Esophagus squamous epithelium (tissue), 5 donors: ENCODE data around the gene TMOD1. TPM values are rescaled to one million over a fixed set of nuclear protein-coding genes. Genes with fewer than 3 reads are reported as not detected.

ENCODE experiments used
- DNase-seq: peaks from one replicate; lab custom pipeline; 2025; lab: John Stamatoyannopoulos, UW
- H3K27ac ChIP-seq, 4 donors: fragments of 200-600 bp; sonication (generic); one replicate each; pipeline ENCODE4 v1.5.1; 2016 to 2019; ENCODE audit warnings: mild to moderate bottlenecking in 1 of 4
- H3K27me3 ChIP-seq, 4 donors: fragments of 200-600 bp; sonication (generic); 1 replicate in 3 of 4; 2 replicates in 1 of 4; pipeline versions ENCODE4 v1.5.1 to v1.6.0; 2017 to 2021; ENCODE audit warnings: antibody characterized with exemption in 1 of 4
- H3K36me3 ChIP-seq, 3 donors: fragments of 200-600 bp; sonication (generic); one replicate each; pipeline ENCODE4 v1.5.1; 2016 to 2019
- H3K4me1 ChIP-seq, 3 donors: fragments of 200-600 bp; sonication (generic); one replicate each; pipeline ENCODE4 v1.5.1; 2017 to 2019
- H3K4me3 ChIP-seq, 4 donors: fragments of 200-600 bp; sonication (generic); 1 replicate in 3 of 4; 2 replicates in 1 of 4; pipeline ENCODE4 v1.5.1; 2016 to 2019; ENCODE audit warnings: mild to moderate bottlenecking in 2 of 4, moderate library complexity in 1 of 4
- H3K9me3 ChIP-seq, 3 donors: fragments of 200-600 bp; sonication (generic); one replicate each; pipeline ENCODE4 v1.5.1; 2016 to 2019
- CTCF ChIP-seq, 6 experiments: fragments of 450-650 bp in 4 of 6; fragments of 200-600 bp in 2 of 6; sonication (generic) in 2 of 6; IDR thresholded peaks; one replicate each; pipeline ENCODE4 v1.5.1; 2016 to 2019; ENCODE audit warnings: antibody characterized with exemption in 6 of 6, mild to moderate bottlenecking in 4 of 6, moderate library complexity in 4 of 6
- POLR2A ChIP-seq, 4 donors: fragments of 450-650 bp; IDR thresholded peaks; one replicate each; pipeline ENCODE4 v1.6.1; 2017; ENCODE audit warnings: antibody characterized with exemption in 4 of 4, mild to moderate bottlenecking in 4 of 4, moderate library complexity in 3 of 4
- WGBS, 2 donors: methylation state at CpG; one replicate each; pipeline ENCODE4 v1.1.5; 2018; 5-methylcytosine and 5-hydroxymethylcytosine counted together
- intact Hi-C: fragments of 100-400 bp; cut with DNase I; formaldehyde crosslinking; loops from one replicate; pipeline ENCODE4 v1.15.0; 2022
- total RNA-seq, 4 donors: library from RNA; depleted of rRNA; stranded (reverse); fragments of >200 nt; gene quantifications; one replicate each; pipeline ENCODE4 v1.1.0, GENCODE V29; 2016
- donor health status: DM: yes; HTN: yes; CAD: no.

The TMOD1 gene
- total RNA-seq, 4 donors from 2014 or later: 0.15 to 13.4 (median 2.4) TPM

DNA sequence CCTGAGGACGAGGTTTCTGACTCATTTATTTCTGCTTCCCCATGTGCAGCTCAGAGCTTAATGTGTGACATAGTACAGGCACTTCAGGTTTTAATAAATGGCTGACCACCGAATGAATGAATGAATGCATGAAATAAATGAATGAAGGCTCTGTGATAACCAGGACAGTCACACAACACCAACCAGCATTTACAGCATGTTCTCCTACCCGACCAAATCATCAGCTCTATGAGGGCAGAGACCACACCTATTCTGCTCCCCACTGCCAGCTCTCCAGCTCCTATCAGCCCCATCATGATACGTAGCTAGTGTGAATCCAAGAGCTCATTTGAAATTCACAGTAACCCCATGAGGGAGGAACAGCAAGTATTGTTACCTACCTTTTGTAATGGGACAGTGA is 4.8 kb downstream of the TMOD1 start:
- 74 to 79% methylated on average over 4 of the region's 4 CpGs for WGBS, 2 donors
- Histone ChIP-seq H3K4me3 (no peak overlapping the region), H3K4me1 (peaks cover 15 to 44% (median 29%) of the 10 kb centered on the region in 3 donors), H3K27ac (no peak overlapping the region), H3K9me3 (no peaks in the 10 kb centered on the region), H3K36me3 (no peaks in the 10 kb centered on the region), H3K27me3 (peaks cover 0 to 64% (median 0%) of the 10 kb centered on the region in 4 donors)
- no peak for DNase-seq
- TF ChIP-seq POLR2A (IDR thresholded peaks at IDR 0.05): no peak
- no peak for TF ChIP-seq CTCF (IDR thresholded peaks at IDR 0.05)
- intact Hi-C loops: no loop called here

- H3K4me1 ChIP-seq: peaks cover 13 to 44% (median 32%) of the 10 kb centered on the region in 3 donors
- intact Hi-C loops: no loop called here
- TF ChIP-seq POLR2A (IDR thresholded peaks at IDR 0.05) (no peak), CTCF (IDR thresholded peaks at IDR 0.05) (no peak)
- DNase-seq: no peak
- no peaks in the 10 kb centered on the region for H3K36me3 ChIP-seq
- no peak overlapping the region for H3K27ac ChIP-seq
- H3K9me3 ChIP-seq: no peaks in the 10 kb centered on the region
- peaks cover 0 to 59% (median 0%) of the 10 kb centered on the region in 4 donors for H3K27me3 ChIP-seq
- H3K4me3 ChIP-seq: no peak overlapping the region
- 86 to 91% methylated on average over 1 of the region's 1 CpG for WGBS, 2 donors
Observed at GRCh38 chr9:97506787-97507186, 5.3 kb downstream of the TMOD1 start.

- H3K27ac ChIP-seq: no peak overlapping the region
- no peaks in the 10 kb centered on the region for H3K9me3 ChIP-seq
- no peaks in the 10 kb centered on the region for H3K36me3 ChIP-seq
- peaks cover 5 to 37% (median 26%) of the 10 kb centered on the region in 3 donors for H3K4me1 ChIP-seq
- WGBS, 2 donors: 75% methylated on average over 5 of the region's 5 CpGs
- no peak overlapping the region for H3K4me3 ChIP-seq
- no peak for TF ChIP-seq POLR2A (IDR thresholded peaks at IDR 0.05)
- no peak for TF ChIP-seq CTCF (IDR thresholded peaks at IDR 0.05)
- no peak for DNase-seq
- peaks cover 0 to 52% (median 0%) of the 10 kb centered on the region in 4 donors for H3K27me3 ChIP-seq
- intact Hi-C loops: no loop called here
Observed at GRCh38 chr9:97507428-97507984, 6.0 kb downstream of the TMOD1 start.

GRCh38 chr9:97508852-97509251 is 7.4 kb downstream of the TMOD1 start:
- Histone ChIP-seq H3K27ac (no peak overlapping the region), H3K27me3 (peaks cover 0 to 39% (median 0%) of the 10 kb centered on the region in 4 donors), H3K9me3 (no peaks in the 10 kb centered on the region), H3K4me1 (peaks cover 0 to 23% (median 13%) of the 10 kb centered on the region in 3 donors), H3K36me3 (no peaks in the 10 kb centered on the region), H3K4me3 (no peak overlapping the region)
- no peak for DNase-seq
- intact Hi-C loops: no loop called here
- WGBS, 2 donors: 61 to 71% methylated on average over 4 of the region's 4 CpGs
- TF ChIP-seq CTCF (IDR thresholded peaks at IDR 0.05): no peak
- TF ChIP-seq POLR2A (IDR thresholded peaks at IDR 0.05): no peak

DNA sequence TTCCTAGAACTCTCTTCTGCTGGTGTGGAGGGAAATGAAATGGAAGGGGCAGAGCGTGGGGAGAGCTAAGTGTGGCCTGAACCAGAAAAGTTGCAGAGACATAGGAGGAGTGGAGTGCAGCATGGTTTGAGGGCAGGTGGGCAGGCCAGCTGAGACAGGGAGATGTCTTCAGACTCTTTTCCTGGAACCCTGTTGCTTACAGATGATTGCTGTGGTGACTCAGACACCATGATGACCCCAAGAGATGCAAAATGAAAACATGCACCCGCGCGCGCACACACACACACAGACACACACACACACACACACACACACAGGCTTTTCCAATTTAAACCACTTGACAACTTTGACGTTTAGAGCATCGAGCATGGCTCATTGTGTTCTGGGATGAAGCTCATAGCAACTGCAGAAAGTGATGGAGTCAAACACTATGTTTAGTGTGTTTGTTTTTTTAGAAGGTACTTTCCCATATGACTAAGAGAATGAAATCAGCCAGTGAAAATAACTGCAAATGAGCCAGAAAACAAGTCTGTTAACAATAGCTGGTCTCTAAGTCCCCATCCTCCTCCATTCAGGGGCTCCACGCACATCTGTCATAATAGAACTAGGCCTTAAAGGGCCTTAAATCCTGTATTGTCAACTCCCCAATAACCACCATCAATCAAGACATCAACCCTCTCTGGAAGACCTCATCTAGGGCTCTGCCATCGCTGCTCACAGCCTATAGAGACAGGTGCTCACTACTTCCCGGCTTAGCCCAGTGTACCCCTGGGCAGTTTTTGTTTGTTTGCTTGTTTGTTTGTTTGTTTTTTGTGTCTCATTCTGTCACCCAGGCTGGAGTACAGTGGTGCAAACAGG is 9.6 kb downstream of the TMOD1 start:
- Histone ChIP-seq H3K27ac (peak overlapping the region in 1 of 4 donors; percentile 30), H3K36me3 (no peaks in the 10 kb centered on the region), H3K4me1 (peaks cover 0 to 15% (median 11%) of the 10 kb centered on the region in 3 donors), H3K4me3 (no peak overlapping the region), H3K27me3 (peaks cover 0 to 30% (median 0%) of the 10 kb centered on the region in 4 donors), H3K9me3 (no peaks in the 10 kb centered on the region)
- 38 to 51% methylated on average over 8 to 10 of the region's 10 CpGs for WGBS, 2 donors
- intact Hi-C loops: no loop called here
- DNase-seq: no peak
- no peak for TF ChIP-seq POLR2A (IDR thresholded peaks at IDR 0.05)
- TF ChIP-seq CTCF (IDR thresholded peaks at IDR 0.05): no peak
